Stimulated activated CD4-positive, alpha-beta T cell treated with anti-CD3 and anti-CD28 coated beads, Interleukin-4, amount 100 ng/mL, for 24 hours (primary cell): ENCODE data around the gene ZNF358.
"Not testable (repeated sequence)": the region's sequence is repeated elsewhere in the genome, so short reads cannot be mapped to it uniquely, and the experiment has no call there.

Source experiments
- DNase-seq: peaks from one replicate; pipeline ENCODE4 v3.0.0-alpha.2; 2020

The ZNF358 gene

GRCh38 chr19:7521551-7522071, 5.7 kb downstream of the ZNF358 start:
- DNase-seq: no peak

GRCh38 chr19:7522072-7522922, 6.4 kb downstream of the ZNF358 start, which contains the start of gene MCOLN1:
Gene MCOLN1 (plus strand): TSS chr19:7522624. CDS start chr19:7522751, 127 bp downstream.
- DNase-seq: peak; percentile 100

- DNase-seq: no peak
Observed at GRCh38 chr19:7522923-7523667, 7.2 kb downstream of the ZNF358 start.

GRCh38 chr19:7524523-7524922, 8.6 kb downstream of the ZNF358 start:
- DNase-seq: no peak

- DNase-seq: no peak
Observed at GRCh38 chr19:7524992-7525739, 9.3 kb downstream of the ZNF358 start.

GRCh38 chr19:7526059-7526929, 10.4 kb downstream of the ZNF358 start:
- DNase-seq: no peak

GRCh38 chr19:7527516-7528191, 11.8 kb downstream of the ZNF358 start:
- no peak for DNase-seq

GRCh38 chr19:7528192-7528519, 12.3 kb downstream of the ZNF358 start:
- no peak for DNase-seq

- DNase-seq: no peak
Observed at GRCh38 chr19:7528522-7529245, 12.8 kb downstream of the ZNF358 start.

GRCh38 chr19:7529246-7529600, 13.3 kb downstream of the ZNF358 start:
- DNase-seq: no peak

- no peak for DNase-seq
Observed at GRCh38 chr19:7529610-7530490, 13.9 kb downstream of the ZNF358 start.

- DNase-seq: no peak
Observed at GRCh38 chr19:7533281-7533885, 17.5 kb downstream of the ZNF358 start.

GRCh38 chr19:7533925-7534480, 18.1 kb downstream of the ZNF358 start:
- peak; percentile 84 for DNase-seq

- peak; percentile 43 for DNase-seq
Observed at GRCh38 chr19:7534531-7535046, 18.7 kb downstream of the ZNF358 start.

GRCh38 chr19:7535047-7535997, 19.4 kb downstream of the ZNF358 start, which contains the start of gene PNPLA6:
Gene PNPLA6 (plus strand): TSS chr19:7535717. CDS start chr19:7535789, 72 bp downstream.
- DNase-seq: peak; percentile 94

GRCh38 chr19:7535998-7536695, 20.2 kb downstream of the ZNF358 start:
- no peak for DNase-seq

GRCh38 chr19:7538990-7539389, 23.1 kb downstream of the ZNF358 start:
- not testable (repeated sequence) for DNase-seq
